Trophoblast cell (in vitro differentiated cells and primary cell): ENCODE data around the gene MAP1B.

Source experiments
- DNase-seq, 2 donors: peaks; one replicate each; pipeline ENCODE4 v3.0.0-alpha.2; 2016
- H2AFZ ChIP-seq: 2 replicates; pipeline ENCODE4 v1.6.1; 2013; ENCODE audit warnings: low read length, moderate library complexity, mild to moderate bottlenecking; ENCODE audit not compliant: insufficient read depth, poor library complexity
- H2AK5ac ChIP-seq: 2 replicates; pipeline ENCODE4 v1.6.1; 2013; ENCODE audit warnings: mild to moderate bottlenecking, low read length
- H2BK120ac ChIP-seq: 2 replicates; pipeline ENCODE4 v1.6.1; 2013; ENCODE audit warnings: low read length, mild to moderate bottlenecking, moderate library complexity; ENCODE audit not compliant: insufficient read depth, poor library complexity
- H2BK12ac ChIP-seq: 2 replicates; pipeline ENCODE4 v1.6.1; 2013; ENCODE audit warnings: mild to moderate bottlenecking, low read length, moderate library complexity
- H2BK5ac ChIP-seq: 2 replicates; pipeline ENCODE4 v1.6.1; 2013; ENCODE audit warnings: low read length, low read depth, moderate library complexity, mild to moderate bottlenecking; ENCODE audit not compliant: poor library complexity
- H3K14ac ChIP-seq: 2 replicates; pipeline ENCODE4 v1.6.1; 2013; ENCODE audit warnings: mild to moderate bottlenecking, low read length
- H3K18ac ChIP-seq: 2 replicates; pipeline ENCODE4 v1.6.1; 2013; ENCODE audit warnings: mild to moderate bottlenecking, low read length
- H3K23ac ChIP-seq: 2 replicates; pipeline ENCODE4 v1.6.1; 2013; ENCODE audit warnings: low read length
- H3K27ac ChIP-seq: 2 replicates; pipeline ENCODE4 v1.5.1; 2013; ENCODE audit warnings: low read depth, mild to moderate bottlenecking, inconsistent platforms, low read length, moderate library complexity
- H3K27me3 ChIP-seq: 2 replicates; pipeline ENCODE4 v1.6.1; 2013; ENCODE audit warnings: inconsistent platforms, mild to moderate bottlenecking, low read length, moderate library complexity; ENCODE audit not compliant: insufficient read depth
- H3K36me3 ChIP-seq, 2 experiments: 1 replicate in 1 of 2; 2 replicates in 1 of 2; pipeline ENCODE4 v1.6.1; 2013; ENCODE audit warnings: low read length in 2 of 2, mild to moderate bottlenecking in 2 of 2, moderate library complexity in 1 of 2; ENCODE audit not compliant: insufficient read depth in 2 of 2, control insufficient read depth in 1 of 2
- H3K4ac ChIP-seq: 2 replicates; pipeline ENCODE4 v1.6.1; 2013; ENCODE audit warnings: low read depth, mild to moderate bottlenecking, low read length, moderate library complexity
- H3K4me1 ChIP-seq, 2 experiments: 1 replicate in 1 of 2; 2 replicates in 1 of 2; pipeline ENCODE4 v1.6.1; 2013; ENCODE audit warnings: low read length in 2 of 2, mild to moderate bottlenecking in 2 of 2, moderate library complexity in 1 of 2; ENCODE audit not compliant: insufficient read depth in 2 of 2, control insufficient read depth in 1 of 2
- H3K4me2 ChIP-seq: 2 replicates; pipeline ENCODE4 v1.6.1; 2013; ENCODE audit warnings: inconsistent platforms, mild to moderate bottlenecking, low read length, moderate library complexity
- H3K4me3 ChIP-seq: 2 replicates; pipeline ENCODE4 v1.5.1; 2013; ENCODE audit warnings: mild to moderate bottlenecking, low read depth, low read length, inconsistent platforms
- H3K79me1 ChIP-seq: one replicate; pipeline ENCODE4 v1.6.1; 2013; ENCODE audit warnings: low read length
- H3K79me2 ChIP-seq: 2 replicates; pipeline ENCODE4 v1.6.1; 2013; ENCODE audit warnings: low read length, mild to moderate bottlenecking; ENCODE audit not compliant: control insufficient read depth, insufficient read depth, poor library complexity
- H3K9ac ChIP-seq: 2 replicates; pipeline ENCODE4 v1.6.1; 2013; ENCODE audit warnings: mild to moderate bottlenecking, low read length
- H3K9me3 ChIP-seq: 2 replicates; pipeline ENCODE4 v1.6.1; 2013; ENCODE audit warnings: low read depth, mild to moderate bottlenecking, control low read depth, inconsistent platforms, low read length; ENCODE audit not compliant: insufficient read depth
- H4K12ac ChIP-seq: 2 replicates; pipeline ENCODE4 v1.6.1; 2013; ENCODE audit warnings: low read depth, mild to moderate bottlenecking, low read length, moderate library complexity
- H4K8ac ChIP-seq: 2 replicates; pipeline ENCODE4 v1.6.1; 2013; ENCODE audit warnings: low read depth, mild to moderate bottlenecking, low read length, moderate library complexity
- H4K91ac ChIP-seq: one replicate; pipeline ENCODE4 v1.6.1; 2013; ENCODE audit warnings: low read depth, mild to moderate bottlenecking, low read length, moderate library complexity
- WGBS: extraction: QIAGEN DNeasy Blood & Tissue Kit; methylation state at CpG from one replicate; pipeline ENCODE4 v1.1.7; 2013; ENCODE audit warnings: missing lambda C conversion rate; ENCODE audit not compliant: insufficient read length, insufficient coverage; ENCODE audit errors: extremely low coverage; 5-methylcytosine and 5-hydroxymethylcytosine counted together

MAP1B gene

GRCh38 chr5:72065751-72066255 is 41.5 kb upstream of the MAP1B start:
- Histone ChIP-seq H3K27ac (peak overlapping the region; percentile 56), H2BK120ac (no peak overlapping the region), H3K79me1 (peaks cover 9% of the 10 kb centered on the region), H2AK5ac (no peak overlapping the region), H3K9ac (no peak overlapping the region), H4K91ac (no peak overlapping the region), H3K9me3 (no peaks in the 10 kb centered on the region), H3K18ac (no peak overlapping the region), H3K4me3 (no peak overlapping the region), H2BK5ac (no peak overlapping the region), H3K36me3 (no peaks in the 10 kb centered on the region), H3K23ac (no peak overlapping the region), H2BK12ac (no peak overlapping the region), H3K4me2 (peak overlapping the region; percentile 24), H3K4ac (no peak overlapping the region), H2AFZ (no peak overlapping the region), H3K4me1 (peaks cover 18 to 19% of the 10 kb centered on the region in 2 experiments), H3K79me2 (peaks cover 2% of the 10 kb centered on the region), H4K8ac (no peak overlapping the region), H3K14ac (no peak overlapping the region), H3K27me3 (no peaks in the 10 kb centered on the region), H4K12ac (no peak overlapping the region)
- no peak for DNase-seq
- whole genome bisulfite sequencing: no CpG with 5 or more reads among the region's 4 CpGs

- no peak overlapping the region for H3K18ac ChIP-seq
- H3K79me1 ChIP-seq: peaks cover 9% of the 10 kb centered on the region
- no peak overlapping the region for H3K4me3 ChIP-seq
- peak overlapping the region; percentile 93 for H3K27ac ChIP-seq
- no peak overlapping the region for H4K8ac ChIP-seq
- H2BK120ac ChIP-seq: no peak overlapping the region
- H3K4ac ChIP-seq: no peak overlapping the region
- no CpG with 5 or more reads among the region's 3 CpGs for WGBS
- H3K23ac ChIP-seq: no peak overlapping the region
- peaks cover 2% of the 10 kb centered on the region for H3K79me2 ChIP-seq
- no peaks in the 10 kb centered on the region for H3K36me3 ChIP-seq
- H3K4me2 ChIP-seq: peak overlapping the region; percentile 39
- DNase-seq: peak; percentile 87 to 96
- H3K14ac ChIP-seq: no peak overlapping the region
- peak overlapping the region; percentile 71 for H2BK5ac ChIP-seq
- H2AFZ ChIP-seq: no peak overlapping the region
- H3K9ac ChIP-seq: no peak overlapping the region
- no peak overlapping the region for H2AK5ac ChIP-seq
- no peak overlapping the region for H4K91ac ChIP-seq
- no peaks in the 10 kb centered on the region for H3K27me3 ChIP-seq
- no peak overlapping the region for H4K12ac ChIP-seq
- H3K4me1 ChIP-seq: peaks cover 18 to 19% of the 10 kb centered on the region in 2 experiments
- no peaks in the 10 kb centered on the region for H3K9me3 ChIP-seq
- no peak overlapping the region for H2BK12ac ChIP-seq
Observed at GRCh38 chr5:72066705-72067107, 40.6 kb upstream of the MAP1B start.

DNA sequence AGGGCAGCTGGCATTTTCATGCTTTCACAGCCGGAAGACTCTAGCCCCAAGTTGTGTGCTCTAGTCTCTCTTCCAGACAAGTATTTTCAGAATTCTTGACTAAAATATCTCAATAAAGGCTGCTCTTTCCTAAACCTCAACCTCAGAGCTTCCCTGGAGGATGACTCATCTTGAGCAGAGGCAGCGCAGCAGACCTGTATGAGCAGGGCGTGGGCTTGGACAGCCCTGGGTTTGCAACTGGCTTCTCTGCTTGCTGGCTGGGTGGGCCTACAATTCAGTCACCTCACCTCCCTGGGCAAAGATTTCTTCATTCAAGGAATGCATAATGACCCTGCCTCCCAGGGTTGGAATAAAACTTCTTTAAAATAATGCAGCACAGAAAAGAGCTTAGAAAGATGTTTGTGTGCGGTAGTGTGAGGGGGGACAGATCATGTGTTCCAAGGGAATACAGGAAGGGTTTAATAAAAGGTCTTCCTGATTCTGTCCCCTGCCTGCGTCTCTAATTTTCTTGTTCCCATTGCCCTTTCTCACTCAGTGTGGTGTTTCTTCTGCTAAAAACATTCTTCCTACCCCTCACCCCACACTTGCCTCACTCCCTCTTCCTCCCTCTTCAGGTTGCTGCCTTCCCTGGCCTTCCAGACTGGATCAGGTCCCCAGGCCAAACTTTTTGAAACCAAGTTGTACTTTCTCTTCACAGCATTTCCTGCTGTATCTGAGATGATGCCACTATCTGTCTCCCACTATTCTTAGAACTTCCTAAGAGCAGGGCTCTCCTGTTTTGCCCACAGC is 39.4 kb upstream of the MAP1B start:
- H2AFZ ChIP-seq: no peak overlapping the region
- H2AK5ac ChIP-seq: no peak overlapping the region
- no peak overlapping the region for H3K4ac ChIP-seq
- H2BK12ac ChIP-seq: peak overlapping the region; percentile 73
- H3K27ac ChIP-seq: peak overlapping the region; percentile 93
- H2BK5ac ChIP-seq: peak overlapping the region; percentile 21
- peak overlapping the region; percentile 39 for H3K4me2 ChIP-seq
- H4K91ac ChIP-seq: peak overlapping the region; percentile 39
- H3K9ac ChIP-seq: no peak overlapping the region
- peak; percentile 82 to 88 for DNase-seq
- no peaks in the 10 kb centered on the region for H3K9me3 ChIP-seq
- H3K18ac ChIP-seq: no peak overlapping the region
- H3K79me2 ChIP-seq: peaks cover 2% of the 10 kb centered on the region
- peaks cover 9% of the 10 kb centered on the region for H3K79me1 ChIP-seq
- H3K36me3 ChIP-seq: no peaks in the 10 kb centered on the region
- no peak overlapping the region for H3K4me3 ChIP-seq
- H2BK120ac ChIP-seq: no peak overlapping the region
- no CpG with 5 or more reads among the region's 5 CpGs for WGBS
- peaks cover 18 to 19% of the 10 kb centered on the region in 2 experiments for H3K4me1 ChIP-seq
- H3K23ac ChIP-seq: no peak overlapping the region
- H4K12ac ChIP-seq: no peak overlapping the region
- no peak overlapping the region for H3K14ac ChIP-seq
- no peak overlapping the region for H4K8ac ChIP-seq
- no peaks in the 10 kb centered on the region for H3K27me3 ChIP-seq

GRCh38 chr5:72070529-72070928 is 36.7 kb upstream of the MAP1B start:
- H2BK5ac ChIP-seq: no peak overlapping the region
- H3K18ac ChIP-seq: no peak overlapping the region
- WGBS: 100% methylated on average over 2 of the region's 3 CpGs
- no peaks in the 10 kb centered on the region for H3K36me3 ChIP-seq
- no peak overlapping the region for H4K91ac ChIP-seq
- H3K14ac ChIP-seq: no peak overlapping the region
- H2BK12ac ChIP-seq: no peak overlapping the region
- H3K27me3 ChIP-seq: no peaks in the 10 kb centered on the region
- no peak overlapping the region for H2BK120ac ChIP-seq
- H3K4ac ChIP-seq: no peak overlapping the region
- H4K8ac ChIP-seq: no peak overlapping the region
- no peak overlapping the region for H2AK5ac ChIP-seq
- H3K9me3 ChIP-seq: no peaks in the 10 kb centered on the region
- peaks cover 2% of the 10 kb centered on the region for H3K79me2 ChIP-seq
- H3K4me1 ChIP-seq: peaks cover 12 to 14% of the 10 kb centered on the region in 2 experiments
- no peak overlapping the region for H3K4me3 ChIP-seq
- DNase-seq: no peak
- no peak overlapping the region for H4K12ac ChIP-seq
- H3K4me2 ChIP-seq: no peak overlapping the region
- H3K27ac ChIP-seq: no peak overlapping the region
- H2AFZ ChIP-seq: no peak overlapping the region
- no peak overlapping the region for H3K9ac ChIP-seq
- no peak overlapping the region for H3K23ac ChIP-seq
- H3K79me1 ChIP-seq: peaks cover 9% of the 10 kb centered on the region
